Measurements from ENCODE around the gene UMPS.
"Not testable (repeated sequence)": the region's sequence is repeated elsewhere in the genome, so short reads cannot be mapped to it uniquely, and the experiment has no call there.

Gene UMPS

GRCh38 chr3:124781476-124782376 is 51.5 kb downstream of the UMPS start:
- no peak for DNase-seq

GRCh38 chr3:124782377-124782712 is 52.1 kb downstream of the UMPS start:
- DNase-seq = not testable (repeated sequence)

DNA sequence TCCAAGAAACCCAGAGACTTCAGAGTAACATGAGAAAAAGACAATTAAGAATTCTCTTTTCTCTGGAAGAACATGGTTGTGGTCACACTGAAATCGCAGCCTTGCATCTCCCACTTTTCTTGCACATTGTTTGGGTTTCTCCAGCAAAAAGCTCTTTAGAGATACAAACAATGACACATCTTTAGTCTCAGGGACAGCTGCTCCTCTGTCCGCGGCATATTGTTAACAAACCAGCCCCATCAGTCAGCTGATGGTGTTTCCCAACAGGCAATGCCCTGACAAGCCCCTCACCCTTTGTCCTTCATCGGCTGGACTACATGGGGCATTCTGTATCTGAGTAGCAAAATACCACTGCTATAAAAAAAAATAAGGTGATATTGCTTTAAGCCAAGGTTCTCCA is 53.4 kb downstream of the UMPS start:
- no peak for DNase-seq

DNA sequence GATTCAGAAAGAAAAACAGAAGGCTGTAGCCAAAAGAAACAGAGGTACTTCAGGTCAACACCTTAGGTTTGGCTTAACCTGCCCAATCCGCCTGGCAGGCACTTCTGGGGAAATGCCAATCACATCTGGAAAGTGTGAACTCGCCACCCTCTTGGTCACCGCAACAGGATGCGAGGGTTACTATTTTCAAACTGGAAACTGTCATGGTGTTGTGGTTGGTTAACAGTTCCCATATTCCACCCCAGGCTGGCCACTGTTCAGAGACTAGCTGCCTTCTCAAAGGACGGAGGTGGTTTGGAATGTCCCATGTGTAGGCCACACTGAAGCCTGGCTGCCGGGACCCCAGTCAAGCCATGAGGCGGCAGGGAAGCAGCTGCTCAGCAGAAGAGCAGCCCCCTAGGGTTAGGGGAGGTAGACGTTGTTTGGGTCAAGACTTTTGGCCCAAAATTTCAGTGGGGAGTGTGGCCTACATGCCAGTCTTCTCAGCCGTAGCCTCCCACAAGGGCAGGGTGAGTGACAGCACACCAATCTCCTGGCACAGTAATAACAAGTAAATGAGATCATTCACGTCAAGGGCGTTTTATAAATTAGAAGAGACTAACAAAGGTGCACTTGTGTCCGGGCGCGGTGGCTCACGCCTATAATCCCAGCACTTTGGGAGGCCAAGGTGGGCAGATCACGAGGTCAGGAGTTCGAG is 54.6 kb downstream of the UMPS start:
- DNase-seq = no peak

GRCh38 chr3:124785973-124786372 is 55.7 kb downstream of the UMPS start:
- DNase-seq = no peak

- no peak for DNase-seq
Measured at GRCh38 chr3:124786511-124787241, 56.4 kb downstream of the UMPS start.

GRCh38 chr3:124787476-124788195 is 57.4 kb downstream of the UMPS start:
- DNase-seq = no peak

- no peak for DNase-seq
Measured at GRCh38 chr3:124788254-124788745, 58.0 kb downstream of the UMPS start.

DNA sequence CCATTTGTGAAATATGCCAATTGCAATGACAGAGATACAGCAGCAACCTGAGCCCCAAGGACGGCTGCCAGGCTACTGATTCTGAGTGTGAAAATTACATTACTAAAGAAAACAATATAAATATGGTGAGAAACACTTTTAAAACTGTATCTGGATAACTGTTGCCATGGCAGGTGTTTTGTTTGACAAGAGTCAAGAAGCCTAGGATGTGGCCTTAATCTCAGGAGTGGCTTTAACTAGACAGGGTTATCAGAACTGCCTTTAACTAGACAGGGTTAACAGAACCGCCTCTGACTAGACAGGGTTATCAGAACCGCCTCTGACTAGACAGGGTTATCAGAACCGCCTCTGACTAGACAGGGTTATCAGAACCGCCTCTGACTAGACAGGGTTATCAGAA is 58.9 kb downstream of the UMPS start:
- not testable (repeated sequence) for DNase-seq

DNA sequence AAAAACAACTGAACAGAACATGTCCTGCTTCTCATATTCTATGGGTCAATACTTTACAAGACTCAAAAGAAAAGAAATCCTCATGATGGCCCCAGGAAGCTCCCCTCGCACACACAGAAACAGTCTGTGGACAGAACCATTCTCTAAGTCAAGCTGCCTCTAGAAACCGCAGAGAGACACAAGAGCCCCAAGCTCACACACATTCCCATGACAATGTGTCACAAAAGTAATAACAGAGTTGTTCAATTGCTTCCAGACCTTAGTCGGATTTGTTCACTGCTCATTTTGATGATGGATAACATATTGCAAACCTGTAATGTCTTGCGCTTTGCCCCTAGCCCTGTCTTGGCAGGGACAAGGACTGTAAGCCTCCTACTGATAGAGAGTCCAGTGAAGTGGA is 60.9 kb downstream of the UMPS start:
- DNase-seq = no peak

- DNase-seq = no peak
Measured at GRCh38 chr3:124791639-124792151, 61.4 kb downstream of the UMPS start.

DNA sequence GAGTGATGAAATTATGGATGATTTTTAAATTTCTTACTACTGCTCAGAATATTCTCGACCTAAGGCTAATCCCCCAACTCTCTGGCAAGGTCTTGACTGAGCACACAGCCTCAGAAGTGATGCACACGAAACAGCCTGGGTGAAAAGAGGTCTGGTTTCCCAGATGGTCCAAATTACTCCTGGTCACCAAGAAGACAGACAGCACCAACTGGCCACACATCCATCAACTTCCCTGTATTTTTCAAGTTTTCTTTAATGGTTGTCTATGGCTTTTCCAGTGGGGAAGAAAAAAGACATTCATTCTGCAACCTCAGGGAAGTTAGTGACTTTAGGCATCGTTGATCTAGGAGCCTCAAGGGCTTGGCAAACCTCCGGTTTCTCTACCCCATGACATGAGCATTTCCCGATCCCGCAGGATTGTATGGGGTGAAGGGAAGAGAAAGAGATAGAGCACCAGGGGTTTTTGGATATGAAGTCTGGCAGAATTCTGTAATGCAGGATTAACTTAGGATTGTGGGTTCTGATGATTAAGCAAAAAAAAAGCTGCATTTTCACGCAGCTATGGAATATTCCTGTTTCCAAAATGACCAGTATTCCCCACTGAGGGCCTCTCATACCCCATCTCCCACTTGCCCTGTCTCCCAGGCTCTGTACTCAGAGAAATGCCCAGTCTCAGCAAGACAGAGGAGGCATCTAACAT is 62.2 kb downstream of the UMPS start:
- DNase-seq = no peak

- no peak for DNase-seq
Measured at GRCh38 chr3:124793054-124793739, 62.9 kb downstream of the UMPS start.

- no peak for DNase-seq
Measured at GRCh38 chr3:124796477-124796876, 66.2 kb downstream of the UMPS start.

GRCh38 chr3:124797426-124797945 is 67.2 kb downstream of the UMPS start:
- no peak for DNase-seq
